SH-SY5Y (cell line): ENCODE results near the gene IMPG1.

Experiments
- GATA2 ChIP-seq: IDR thresholded peaks from 2 replicates; pipeline ENCODE4 v1.6.1; 2011; ENCODE audit warnings: mild to moderate bottlenecking, low read depth, low read length
- GATA3 ChIP-seq: IDR thresholded peaks from 2 replicates; pipeline ENCODE4 v1.6.1; 2011; ENCODE audit warnings: low read depth, mild to moderate bottlenecking, low read length, moderate library complexity

DNA sequence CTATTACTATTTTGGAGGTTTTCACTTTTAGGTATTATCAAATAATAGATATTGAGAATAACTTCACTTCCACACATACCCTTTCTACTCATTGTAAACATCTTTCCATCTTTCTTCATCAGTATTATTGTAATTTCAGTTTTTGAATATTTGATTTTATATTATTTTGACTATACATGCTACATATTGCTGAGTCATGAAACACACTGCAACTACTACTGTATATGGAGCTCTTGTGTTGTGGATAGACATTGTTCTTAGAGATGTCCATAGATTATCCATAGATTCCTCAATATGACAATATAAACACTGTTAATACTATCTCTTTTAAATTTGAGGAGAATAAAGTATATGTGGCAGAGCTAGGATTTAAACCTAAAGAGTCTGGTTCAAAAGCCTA is 819 bp upstream of the IMPG1 start:
- TF ChIP-seq GATA2: no peak
- no peak for TF ChIP-seq GATA3
